ENCODE results near the gene GDF7. TPM values are rescaled to one million over a fixed set of nuclear protein-coding genes. Genes with fewer than 3 reads are reported as not detected.
"Not testable (repeated sequence)": the region's sequence is repeated elsewhere in the genome, so short reads cannot be mapped to it uniquely, and the experiment has no call there.

The GDF7 gene
- total and polyA plus RNA-seq, 3 experiments from 2014 or later = 0.10 TPM; not detected in 2

DNA sequence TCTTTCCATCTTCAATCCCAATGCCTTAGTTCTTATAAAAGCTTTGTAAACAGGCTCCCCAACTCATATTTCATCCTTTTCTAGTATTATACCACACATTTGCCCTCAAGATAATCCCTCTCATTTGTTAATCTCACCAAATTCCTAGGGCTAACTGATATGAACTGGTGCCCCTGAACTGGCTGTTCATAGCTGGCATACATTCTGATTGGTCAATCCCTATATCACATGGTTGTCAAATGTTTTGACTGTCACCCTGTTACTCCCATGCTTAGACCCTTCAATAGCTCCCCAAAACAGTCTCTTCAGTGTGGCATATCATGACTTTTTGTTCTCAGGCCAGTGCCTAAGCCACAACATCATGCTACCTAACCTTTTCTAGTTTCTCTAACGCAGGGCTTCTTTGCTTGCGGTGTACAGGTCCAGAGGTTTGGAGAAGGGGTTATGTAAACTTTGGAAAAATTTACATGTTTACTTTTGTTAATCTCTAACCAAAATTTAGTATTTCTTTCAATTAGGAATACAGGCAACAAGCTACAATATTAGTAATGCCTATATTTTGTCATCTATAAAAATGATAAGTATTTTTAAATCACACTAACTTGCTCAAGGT lies 30.5 kb downstream of the GDF7 start:
- Mint-ChIP-seq H3K9me3 (no peaks in the 10 kb centered on the region), H3K27ac (no peak overlapping the region), H3K27me3 (no peaks in the 10 kb centered on the region), H3K4me1 (no peaks in the 10 kb centered on the region), H3K4me3 (no peak overlapping the region), H3K36me3 (peaks cover 0 to 59% (median 18%) of the 10 kb centered on the region in 3 donors)
- Histone ChIP-seq H3K4me3 (ENCODE audit: low read length) (no peak overlapping the region), H3K4me1 (ENCODE audit: insufficient read depth, low read length) (no peaks in the 10 kb centered on the region), H3K9me3 (ENCODE audit: low read length) (no peaks in the 10 kb centered on the region), H3K36me3 (ENCODE audit: insufficient read depth, low read length) (no peaks in the 10 kb centered on the region), H3K27me3 (ENCODE audit: insufficient read depth, low read length, poor library complexity, severe bottlenecking) (no peaks in the 10 kb centered on the region), H3K27ac (ENCODE audit: low read depth, low read length) (no peak overlapping the region)
- no peak for DNase-seq
- ChIA-PET POLR2A (no interaction called here), CTCF (no interaction called here)

DNA sequence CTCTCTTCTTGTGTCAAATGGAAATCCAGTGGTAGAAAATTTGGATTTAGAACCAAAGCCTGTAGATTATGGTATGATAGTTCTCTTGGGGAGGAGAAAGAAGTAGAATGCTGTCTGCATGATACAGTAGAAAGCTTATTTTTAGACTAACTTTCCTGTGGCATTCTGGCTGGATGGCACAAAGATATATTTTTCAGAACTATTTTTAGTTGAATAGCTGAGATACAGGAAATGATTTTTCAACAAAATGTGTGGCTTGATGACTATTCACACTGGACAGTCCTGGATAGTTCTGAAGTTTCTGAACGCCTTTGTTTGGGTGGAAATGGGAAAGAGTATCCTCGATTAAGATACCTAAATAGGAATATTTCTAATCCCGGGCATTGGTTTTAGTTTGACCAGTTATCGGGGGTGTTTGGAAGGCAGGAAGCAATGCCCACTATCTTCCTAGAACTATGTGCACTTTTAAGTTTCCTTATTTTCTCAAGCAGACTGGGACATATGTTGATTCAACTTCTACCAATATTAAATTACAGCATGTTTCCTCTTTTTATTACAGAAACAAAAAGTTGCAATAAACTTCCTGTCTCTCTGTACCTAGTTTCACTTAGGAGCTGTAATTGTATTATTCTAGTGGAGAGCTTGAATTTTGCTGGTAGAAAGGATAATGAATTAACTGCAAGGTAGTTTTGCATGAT lies 32.1 kb downstream of the GDF7 start:
- no peak overlapping the region for H3K27ac Mint-ChIP-seq

DNA sequence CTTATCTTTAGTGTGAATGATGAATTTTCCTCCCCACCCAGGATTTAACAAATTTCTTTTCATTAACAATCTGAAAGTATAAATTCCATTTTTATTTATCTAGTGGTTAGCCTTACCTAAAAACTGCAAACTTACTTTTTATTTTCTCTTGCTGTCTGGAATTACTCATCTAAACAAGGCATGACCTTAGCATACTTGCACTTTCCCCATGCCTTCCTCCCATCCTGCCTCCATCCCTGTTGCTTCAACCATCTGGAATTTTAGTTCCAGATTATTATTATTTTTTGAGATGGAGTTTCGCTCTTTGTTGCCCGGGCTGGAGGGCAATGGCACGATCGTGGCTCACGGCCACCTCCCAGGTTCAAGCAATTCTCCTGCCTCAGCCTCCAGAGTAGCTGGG lies 35.6 kb downstream of the GDF7 start:
- no peak overlapping the region for H3K4me3 ChIP-seq (ENCODE audit: low read length)
- no peak overlapping the region for H3K27ac ChIP-seq (ENCODE audit: low read depth, low read length)
- ChIA-PET CTCF (no interaction called here), POLR2A (no interaction called here)
- no peak overlapping the region for H3K27ac Mint-ChIP-seq
- H3K9me3 Mint-ChIP-seq = no peaks in the 10 kb centered on the region
- no peaks in the 10 kb centered on the region for H3K27me3 ChIP-seq (ENCODE audit: insufficient read depth, low read length, poor library complexity, severe bottlenecking)
- no peaks in the 10 kb centered on the region for H3K27me3 Mint-ChIP-seq
- H3K36me3 ChIP-seq (ENCODE audit: insufficient read depth, low read length) = no peaks in the 10 kb centered on the region
- no peak overlapping the region for H3K4me3 Mint-ChIP-seq
- no peak for DNase-seq
- H3K36me3 Mint-ChIP-seq = peaks cover 0 to 41% (median 20%) of the 10 kb centered on the region in 3 donors
- H3K9me3 ChIP-seq (ENCODE audit: low read length) = no peaks in the 10 kb centered on the region
- H3K4me1 ChIP-seq (ENCODE audit: insufficient read depth, low read length) = no peaks in the 10 kb centered on the region
- H3K4me1 Mint-ChIP-seq = peaks cover 0 to 8% (median 0%) of the 10 kb centered on the region in 3 donors

More for the DNA sequence above, 32.1 kb downstream of the GDF7 start:
- H3K4me3 Mint-ChIP-seq = no peak overlapping the region
- H3K27me3 ChIP-seq (ENCODE audit: insufficient read depth, low read length, poor library complexity, severe bottlenecking) = no peaks in the 10 kb centered on the region
- H3K4me1 Mint-ChIP-seq = peaks cover 0 to 1% (median 0%) of the 10 kb centered on the region in 3 donors
- H3K27me3 Mint-ChIP-seq = no peaks in the 10 kb centered on the region
- ChIA-PET POLR2A (no interaction called here), CTCF (no interaction called here)
- H3K27ac ChIP-seq (ENCODE audit: low read depth, low read length) = no peak overlapping the region
- H3K4me3 ChIP-seq (ENCODE audit: low read length) = no peak overlapping the region
- no peaks in the 10 kb centered on the region for H3K4me1 ChIP-seq (ENCODE audit: insufficient read depth, low read length)
- no peaks in the 10 kb centered on the region for H3K9me3 ChIP-seq (ENCODE audit: low read length)
- H3K36me3 Mint-ChIP-seq = peaks cover 0 to 59% (median 18%) of the 10 kb centered on the region in 3 donors
- H3K36me3 ChIP-seq (ENCODE audit: insufficient read depth, low read length) = no peaks in the 10 kb centered on the region
- no peak for DNase-seq
- H3K9me3 Mint-ChIP-seq = no peaks in the 10 kb centered on the region

DNA sequence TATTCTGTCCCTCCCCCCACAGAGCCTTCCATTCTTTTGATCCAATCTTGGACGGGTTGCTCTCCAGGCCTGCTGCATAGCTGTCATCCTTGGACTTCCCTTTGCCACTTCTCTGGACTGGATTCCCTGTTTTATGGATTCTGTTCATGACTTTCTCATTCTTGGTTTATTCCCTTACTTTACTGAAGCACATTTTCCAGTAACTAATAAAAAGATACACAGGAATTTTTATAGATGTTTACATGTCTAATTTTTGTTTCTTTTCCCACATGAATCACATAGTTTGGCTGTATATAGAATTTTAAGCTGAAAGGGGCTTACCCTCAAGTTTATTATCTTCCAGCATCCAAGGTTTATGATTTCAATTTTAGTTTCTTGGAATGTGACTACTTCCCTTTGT lies 37.9 kb downstream of the GDF7 start:
- Mint-ChIP-seq H3K27ac (peak overlapping the region in 1 of 8 donors; percentile 60), H3K4me3 (no peak overlapping the region), H3K9me3 (no peaks in the 10 kb centered on the region), H3K27me3 (no peaks in the 10 kb centered on the region), H3K4me1 (peaks cover 0 to 8% (median 0%) of the 10 kb centered on the region in 3 donors), H3K36me3 (peaks cover 7 to 24% (median 19%) of the 10 kb centered on the region in 3 donors)
- POLR2A ChIA-PET = no interaction called here
- Histone ChIP-seq H3K4me3 (ENCODE audit: low read length) (no peak overlapping the region), H3K4me1 (ENCODE audit: insufficient read depth, low read length) (no peaks in the 10 kb centered on the region), H3K36me3 (ENCODE audit: insufficient read depth, low read length) (no peaks in the 10 kb centered on the region), H3K9me3 (ENCODE audit: low read length) (no peaks in the 10 kb centered on the region), H3K27me3 (ENCODE audit: insufficient read depth, low read length, poor library complexity, severe bottlenecking) (no peaks in the 10 kb centered on the region), H3K27ac (ENCODE audit: low read depth, low read length) (no peak overlapping the region)
- CTCF ChIA-PET = no interaction called here
- DNase-seq = no peak

DNA sequence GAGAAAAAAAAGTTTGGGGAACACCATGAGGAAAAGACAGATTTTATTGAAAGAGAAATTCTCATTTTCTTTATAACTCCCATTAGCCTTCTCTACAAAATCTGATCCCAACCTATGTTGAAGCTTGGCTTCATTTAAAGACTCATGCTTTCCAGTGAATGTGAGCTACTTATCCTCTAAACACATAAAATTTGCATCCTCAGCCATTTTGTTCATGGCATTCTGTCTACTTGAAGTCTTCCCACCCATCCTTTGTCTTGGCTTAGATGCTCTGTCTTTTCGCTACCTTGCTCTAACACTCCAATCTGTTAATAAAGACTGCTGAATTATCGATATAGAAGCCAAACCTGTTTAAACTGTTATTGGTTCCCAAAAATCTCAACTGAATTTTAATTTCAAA lies 39.3 kb downstream of the GDF7 start:
- Histone ChIP-seq H3K27ac (ENCODE audit: low read depth, low read length) (no peak overlapping the region), H3K27me3 (ENCODE audit: insufficient read depth, low read length, poor library complexity, severe bottlenecking) (no peaks in the 10 kb centered on the region), H3K4me3 (ENCODE audit: low read length) (no peak overlapping the region), H3K9me3 (ENCODE audit: low read length) (no peaks in the 10 kb centered on the region), H3K4me1 (ENCODE audit: insufficient read depth, low read length) (no peaks in the 10 kb centered on the region), H3K36me3 (ENCODE audit: insufficient read depth, low read length) (no peaks in the 10 kb centered on the region)
- Mint-ChIP-seq H3K4me1 (peaks cover 0 to 8% (median 0%) of the 10 kb centered on the region in 3 donors), H3K27me3 (no peaks in the 10 kb centered on the region), H3K27ac (no peak overlapping the region), H3K9me3 (no peaks in the 10 kb centered on the region), H3K4me3 (no peak overlapping the region), H3K36me3 (peaks cover 13 to 22% (median 19%) of the 10 kb centered on the region in 3 donors)
- POLR2A ChIA-PET = no interaction called here
- CTCF ChIA-PET = no interaction called here
- DNase-seq = no peak

DNA sequence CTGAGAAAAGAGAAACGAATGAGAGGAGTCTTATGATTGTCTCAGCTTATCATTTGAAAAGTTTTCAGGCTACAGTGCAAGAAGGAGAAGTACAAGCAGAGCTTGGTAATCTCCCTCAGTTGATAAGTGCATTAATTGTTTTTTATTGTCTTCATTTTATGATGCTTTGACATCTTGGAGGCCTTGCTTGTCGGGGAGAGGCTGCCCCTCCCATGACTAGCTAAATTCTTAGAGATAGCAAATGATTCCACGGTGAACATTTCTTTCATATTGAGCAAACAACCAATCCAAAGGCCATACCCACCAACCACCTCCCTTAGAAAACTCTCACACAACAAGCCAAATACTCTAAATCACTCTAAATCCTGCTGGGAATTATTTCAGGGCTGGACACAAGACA lies 39.8 kb downstream of the GDF7 start:
- Histone ChIP-seq H3K9me3 (ENCODE audit: low read length) (no peaks in the 10 kb centered on the region), H3K27me3 (ENCODE audit: insufficient read depth, low read length, poor library complexity, severe bottlenecking) (no peaks in the 10 kb centered on the region), H3K4me1 (ENCODE audit: insufficient read depth, low read length) (no peaks in the 10 kb centered on the region), H3K4me3 (ENCODE audit: low read length) (no peak overlapping the region), H3K27ac (ENCODE audit: low read depth, low read length) (no peak overlapping the region), H3K36me3 (ENCODE audit: insufficient read depth, low read length) (no peaks in the 10 kb centered on the region)
- Mint-ChIP-seq H3K9me3 (no peaks in the 10 kb centered on the region), H3K27ac (no peak overlapping the region), H3K4me3 (no peak overlapping the region), H3K4me1 (peaks cover 0 to 8% (median 0%) of the 10 kb centered on the region in 3 donors), H3K27me3 (no peaks in the 10 kb centered on the region), H3K36me3 (peaks cover 16 to 22% (median 20%) of the 10 kb centered on the region in 3 donors)
- POLR2A ChIA-PET = no interaction called here
- CTCF ChIA-PET = no interaction called here
- no peak for DNase-seq

DNA sequence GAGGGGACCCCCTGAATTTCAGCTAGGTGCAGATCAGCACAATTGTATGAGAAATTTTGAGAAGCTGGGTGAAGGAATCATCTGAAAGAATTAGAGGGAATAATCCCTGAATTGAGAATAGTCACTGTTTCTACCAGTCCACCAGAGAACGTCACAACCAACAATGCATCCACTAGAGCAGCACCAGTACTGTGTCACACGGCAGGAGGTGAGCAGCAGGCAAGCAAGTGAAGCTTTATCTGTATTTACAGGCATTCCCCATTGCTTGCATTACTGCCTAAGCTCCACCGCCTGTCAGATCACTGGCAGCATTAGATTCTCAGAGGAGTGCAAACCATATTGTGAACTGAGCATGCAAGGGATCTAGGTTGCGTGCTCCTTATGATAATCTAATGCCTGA lies 40.7 kb downstream of the GDF7 start:
- no peak overlapping the region for H3K4me3 Mint-ChIP-seq
- H3K4me1 Mint-ChIP-seq = peaks cover 2 to 8% (median 3%) of the 10 kb centered on the region in 3 donors
- no peak for DNase-seq
- Histone ChIP-seq H3K36me3 (ENCODE audit: insufficient read depth, low read length) (no peaks in the 10 kb centered on the region), H3K4me1 (ENCODE audit: insufficient read depth, low read length) (no peaks in the 10 kb centered on the region), H3K27me3 (ENCODE audit: insufficient read depth, low read length, poor library complexity, severe bottlenecking) (no peaks in the 10 kb centered on the region), H3K9me3 (ENCODE audit: low read length) (no peaks in the 10 kb centered on the region), H3K4me3 (ENCODE audit: low read length) (no peak overlapping the region), H3K27ac (ENCODE audit: low read depth, low read length) (no peak overlapping the region)
- CTCF ChIA-PET = no interaction called here
- H3K36me3 Mint-ChIP-seq = peaks cover 19 to 24% (median 23%) of the 10 kb centered on the region in 3 donors
- POLR2A ChIA-PET = no interaction called here
- no peak overlapping the region for H3K27ac Mint-ChIP-seq
- H3K27me3 Mint-ChIP-seq = no peaks in the 10 kb centered on the region
- H3K9me3 Mint-ChIP-seq = no peaks in the 10 kb centered on the region

DNA sequence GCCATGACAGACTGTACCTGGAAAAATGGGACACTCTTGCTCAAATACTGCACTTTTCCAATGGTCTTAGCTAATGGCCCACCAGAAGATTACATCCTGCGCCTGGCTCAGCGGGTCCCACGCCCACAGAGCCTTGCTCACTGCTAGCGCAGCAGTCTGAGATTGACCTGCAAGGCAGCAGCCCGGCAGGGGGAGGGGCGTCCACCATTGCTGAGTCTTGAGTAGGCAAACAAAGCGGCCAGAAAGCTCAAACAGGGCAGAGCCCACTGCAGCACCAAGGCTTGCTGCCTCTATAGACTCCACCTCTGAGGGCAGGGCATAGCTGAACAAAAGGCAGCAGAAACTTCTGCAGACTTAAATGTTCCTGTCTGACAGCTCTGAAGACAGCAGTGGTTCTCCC lies 44.7 kb downstream of the GDF7 start:
- H3K4me1 ChIP-seq (ENCODE audit: insufficient read depth, low read length); POLR2A ChIA-PET: not testable (repeated sequence)

More for the DNA sequence above, 44.7 kb downstream of the GDF7 start:
- H3K36me3 Mint-ChIP-seq = peaks cover 34 to 56% (median 35%) of the 10 kb centered on the region in 3 donors
- DNase-seq; CTCF ChIA-PET; H3K9me3 Mint-ChIP-seq; H3K27ac Mint-ChIP-seq; H3K4me3 Mint-ChIP-seq; H3K27me3 Mint-ChIP-seq; H3K27ac ChIP-seq (ENCODE audit: low read depth, low read length); H3K36me3 ChIP-seq (ENCODE audit: insufficient read depth, low read length); H3K4me3 ChIP-seq (ENCODE audit: low read length); H3K9me3 ChIP-seq (ENCODE audit: low read length); H3K27me3 ChIP-seq (ENCODE audit: insufficient read depth, low read length, poor library complexity, severe bottlenecking): not testable (repeated sequence)
- H3K4me1 Mint-ChIP-seq = peaks cover 10 to 30% (median 23%) of the 10 kb centered on the region in 3 donors
